Loucy (cell line): Measurements from ENCODE around the gene DNMT3B.

Source experiments
- H2AFZ ChIP-seq: fragments of 200-600 bp; sonication (generic); 2 replicates; pipeline ENCODE4 v1.6.0; 2016; ENCODE audit warnings: antibody characterized with exemption, mild to moderate bottlenecking, low read length, moderate library complexity
- H3F3A ChIP-seq: fragments of 200-600 bp; 2 replicates; pipeline ENCODE4 v1.6.0; 2016; ENCODE audit warnings: antibody characterized with exemption, low read depth, mild to moderate bottlenecking
- H3K27me3 ChIP-seq: fragments of 200-600 bp; sonication (generic); 2 replicates; pipeline ENCODE4 v1.6.1; 2014; ENCODE audit warnings: low read length, mild to moderate bottlenecking; ENCODE audit not compliant: insufficient read depth, poor library complexity, severe bottlenecking
- H3K36me3 ChIP-seq: fragments of 200-600 bp; sonication (generic); 2 replicates; pipeline ENCODE4 v1.6.1; 2016; ENCODE audit warnings: low read length; ENCODE audit not compliant: insufficient read depth
- H3K4me1 ChIP-seq: fragments of 200-600 bp; sonication (generic); 2 replicates; pipeline ENCODE4 v1.5.1; 2014; ENCODE audit warnings: low read length, mild to moderate bottlenecking; ENCODE audit not compliant: insufficient read depth, poor library complexity, severe bottlenecking
- H3K4me2 ChIP-seq: fragments of 200-600 bp; sonication (generic); 2 replicates; pipeline ENCODE4 v1.6.0; 2014; ENCODE audit warnings: antibody characterized with exemption, low read length, low read depth, mild to moderate bottlenecking; ENCODE audit not compliant: poor library complexity, severe bottlenecking
- H3K4me3 ChIP-seq: fragments of 200-600 bp; sonication (generic); 2 replicates; pipeline ENCODE4 v1.5.1; 2014; ENCODE audit warnings: low read length, mild to moderate bottlenecking, mixed read lengths; ENCODE audit not compliant: poor library complexity, severe bottlenecking
- H3K79me2 ChIP-seq: fragments of 200-600 bp; sonication (generic); 2 replicates; pipeline ENCODE4 v1.6.1; 2014; ENCODE audit warnings: low read length; ENCODE audit not compliant: insufficient read depth
- H3K9ac ChIP-seq: fragments of 200-600 bp; sonication (generic); 2 replicates; pipeline ENCODE4 v1.6.0; 2014; ENCODE audit warnings: mild to moderate bottlenecking, low read depth, low read length, moderate library complexity; ENCODE audit not compliant: poor library complexity, severe bottlenecking
- H3K9me2 ChIP-seq: fragments of 200-600 bp; sonication (generic); replicated peaks from 2 replicates; pipeline ENCODE4 v1.6.1; 2016; ENCODE audit warnings: low read depth, low read length, mixed read lengths
- H3K9me3 ChIP-seq: fragments of 200-600 bp; sonication (generic); 2 replicates; pipeline ENCODE4 v1.6.1; 2014; ENCODE audit warnings: mild to moderate bottlenecking, antibody characterized with exemption, low read length, low read depth; ENCODE audit not compliant: insufficient read depth
- H4K20me1 ChIP-seq: fragments of 200-600 bp; sonication (generic); 2 replicates; pipeline ENCODE4 v1.6.0; 2014; ENCODE audit warnings: antibody characterized with exemption, low read length, mild to moderate bottlenecking; ENCODE audit not compliant: insufficient read depth, poor library complexity, severe bottlenecking
- EZH2phosphoT487 ChIP-seq: fragments of 200-600 bp; IDR thresholded peaks from 2 replicates; pipeline ENCODE4 v1.6.1; 2018; ENCODE audit warnings: antibody characterized with exemption, mild to moderate bottlenecking, moderate library complexity, borderline replicate concordance
- TF ChIP-seq, protein P1 (sequence below): fragments of 200-600 bp; sonication (generic); conservative IDR thresholded peaks from 2 replicates; pipeline ENCODE4 v1.5.1; 2014; ENCODE audit warnings: mild to moderate bottlenecking, antibody characterized with exemption, low read length

The DNMT3B gene

DNA sequence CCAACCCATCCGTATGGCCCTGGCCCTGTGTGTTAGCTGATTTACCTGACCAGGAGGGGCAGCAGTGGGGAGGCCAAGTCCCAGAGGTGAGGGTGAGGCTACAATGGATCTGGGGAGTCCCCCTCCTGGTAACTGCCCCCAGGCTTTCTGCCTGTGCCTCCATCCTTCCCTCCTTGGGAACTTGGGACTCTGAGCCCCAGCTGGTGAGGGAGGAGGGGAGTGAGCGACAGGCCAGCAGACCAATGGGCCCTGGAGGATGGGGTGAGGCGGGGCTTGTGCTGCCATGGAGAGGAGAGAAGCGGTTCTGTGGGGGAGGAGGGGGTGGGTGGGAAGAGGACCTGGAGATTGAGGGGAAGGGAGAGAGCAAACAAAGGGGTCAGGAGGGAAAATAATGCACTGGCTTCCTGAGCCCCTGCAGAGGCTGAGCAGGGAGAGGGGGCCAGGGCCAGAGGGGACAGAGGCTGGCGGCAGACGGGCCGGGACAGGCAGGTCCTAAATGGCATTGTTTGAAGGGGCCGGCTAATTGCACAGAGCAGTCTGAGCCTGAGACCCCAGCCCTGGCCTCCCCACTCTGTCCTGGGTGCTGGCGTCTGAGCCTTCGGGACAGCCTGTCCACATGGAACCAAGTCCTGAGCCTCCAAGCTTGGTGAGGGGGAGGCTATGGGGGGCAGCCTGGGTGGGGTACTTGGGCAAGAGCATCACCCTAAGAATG is 17.5 kb downstream of the DNMT3B start:
- Histone ChIP-seq H3K27me3 (no peaks in the 10 kb centered on the region), H3F3A (peaks cover 5% of the 10 kb centered on the region; the same call in 1 of the 2 replicates), H3K4me2 (no peak overlapping the region), H2AFZ (no peak overlapping the region), H3K4me1 (peaks cover 38% of the 10 kb centered on the region), H3K79me2 (peaks cover 93% of the 10 kb centered on the region), H4K20me1 (peaks cover 60% of the 10 kb centered on the region), H3K36me3 (peaks cover 61% of the 10 kb centered on the region), H3K9ac (no peak overlapping the region), H3K4me3 (no peak overlapping the region), H3K9me3 (no peaks in the 10 kb centered on the region), H3K9me2 (no peaks in the 10 kb centered on the region)
- TF ChIP-seq, protein P1, sequence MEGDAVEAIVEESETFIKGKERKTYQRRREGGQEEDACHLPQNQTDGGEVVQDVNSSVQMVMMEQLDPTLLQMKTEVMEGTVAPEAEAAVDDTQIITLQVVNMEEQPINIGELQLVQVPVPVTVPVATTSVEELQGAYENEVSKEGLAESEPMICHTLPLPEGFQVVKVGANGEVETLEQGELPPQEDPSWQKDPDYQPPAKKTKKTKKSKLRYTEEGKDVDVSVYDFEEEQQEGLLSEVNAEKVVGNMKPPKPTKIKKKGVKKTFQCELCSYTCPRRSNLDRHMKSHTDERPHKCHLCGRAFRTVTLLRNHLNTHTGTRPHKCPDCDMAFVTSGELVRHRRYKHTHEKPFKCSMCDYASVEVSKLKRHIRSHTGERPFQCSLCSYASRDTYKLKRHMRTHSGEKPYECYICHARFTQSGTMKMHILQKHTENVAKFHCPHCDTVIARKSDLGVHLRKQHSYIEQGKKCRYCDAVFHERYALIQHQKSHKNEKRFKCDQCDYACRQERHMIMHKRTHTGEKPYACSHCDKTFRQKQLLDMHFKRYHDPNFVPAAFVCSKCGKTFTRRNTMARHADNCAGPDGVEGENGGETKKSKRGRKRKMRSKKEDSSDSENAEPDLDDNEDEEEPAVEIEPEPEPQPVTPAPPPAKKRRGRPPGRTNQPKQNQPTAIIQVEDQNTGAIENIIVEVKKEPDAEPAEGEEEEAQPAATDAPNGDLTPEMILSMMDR: no peak
- TF ChIP-seq EZH2phosphoT487: no peak

DNA sequence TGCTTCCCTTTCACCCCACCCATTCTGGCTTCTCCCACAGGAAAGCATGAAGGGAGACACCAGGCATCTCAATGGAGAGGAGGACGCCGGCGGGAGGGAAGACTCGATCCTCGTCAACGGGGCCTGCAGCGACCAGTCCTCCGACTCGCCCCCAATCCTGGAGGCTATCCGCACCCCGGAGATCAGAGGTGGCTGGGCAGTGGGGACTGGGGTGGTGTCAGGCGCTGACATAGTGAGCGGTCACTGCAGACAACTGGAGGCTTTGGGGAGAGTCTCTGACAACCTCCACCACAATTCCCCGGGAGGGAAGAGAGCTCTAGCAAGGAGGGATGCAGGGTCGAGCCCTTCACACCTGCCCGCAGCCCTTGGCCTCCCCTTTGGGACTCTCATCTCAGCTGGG is 18.1 kb downstream of the DNMT3B start:
- TF ChIP-seq, protein P1: no peak
- TF ChIP-seq EZH2phosphoT487: no peak
- H2AFZ ChIP-seq: no peak overlapping the region
- H3K27me3 ChIP-seq: no peaks in the 10 kb centered on the region
- peaks cover 36% of the 10 kb centered on the region for H3K4me1 ChIP-seq
- H4K20me1 ChIP-seq: peaks cover 54% of the 10 kb centered on the region
- H3K9me2 ChIP-seq: no peaks in the 10 kb centered on the region
- H3F3A ChIP-seq: peaks cover 5% of the 10 kb centered on the region; the same call in 1 of the 2 replicates
- peaks cover 89% of the 10 kb centered on the region for H3K79me2 ChIP-seq
- H3K4me3 ChIP-seq: no peak overlapping the region
- no peak overlapping the region for H3K9ac ChIP-seq
- H3K4me2 ChIP-seq: no peak overlapping the region
- H3K36me3 ChIP-seq: peaks cover 67% of the 10 kb centered on the region
- H3K9me3 ChIP-seq: no peaks in the 10 kb centered on the region

DNA sequence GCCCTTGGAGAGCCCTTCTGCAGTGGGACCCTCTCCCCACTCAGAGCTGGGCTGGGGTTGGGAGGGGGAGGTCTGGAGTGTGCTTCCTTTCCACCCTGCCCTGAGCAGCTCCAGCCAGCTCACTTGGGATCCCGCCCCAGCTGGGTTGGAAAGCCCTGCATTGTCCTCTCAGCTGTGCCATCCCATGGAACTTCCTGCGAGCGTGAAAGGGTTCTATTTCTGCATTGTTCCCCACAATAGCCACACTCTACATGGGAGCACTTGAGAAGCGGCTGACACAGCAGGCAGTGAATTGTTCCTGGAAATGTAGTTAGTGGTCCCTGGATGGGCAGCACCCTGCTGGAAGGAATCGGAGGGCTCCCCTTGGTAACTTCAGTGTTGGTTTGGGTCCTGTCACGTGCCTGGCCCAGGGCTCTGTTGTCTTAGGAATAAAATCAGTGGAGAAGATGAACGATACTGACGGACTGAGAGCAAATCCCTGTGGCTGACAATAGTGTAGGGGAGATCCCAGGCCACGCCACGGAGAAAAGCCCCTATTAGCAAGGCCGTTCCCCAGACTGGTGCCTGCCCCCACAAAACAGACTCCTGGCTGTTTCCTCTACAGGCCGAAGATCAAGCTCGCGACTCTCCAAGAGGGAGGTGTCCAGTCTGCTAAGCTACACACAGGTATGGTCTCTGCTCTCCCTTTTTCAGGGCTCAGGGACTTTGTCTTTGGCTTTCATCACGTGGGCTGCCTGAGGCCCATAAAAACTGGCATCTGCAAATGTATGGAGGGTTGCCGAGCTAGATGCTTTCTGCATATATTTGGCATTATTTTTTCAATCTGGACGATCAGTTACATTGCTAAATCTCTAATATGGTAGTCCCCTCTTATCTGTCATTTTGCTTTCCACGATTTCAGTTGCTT is 18.8 kb downstream of the DNMT3B start:
- TF ChIP-seq, protein P1: no peak
- no peak for TF ChIP-seq EZH2phosphoT487
- Histone ChIP-seq H3K4me2 (no peak overlapping the region), H3K4me3 (no peak overlapping the region), H3K79me2 (peaks cover 81% of the 10 kb centered on the region), H3K36me3 (peaks cover 74% of the 10 kb centered on the region), H3F3A (peaks cover 5% of the 10 kb centered on the region; the same call in 1 of the 2 replicates), H3K9me2 (no peaks in the 10 kb centered on the region), H3K9ac (no peak overlapping the region), H2AFZ (no peak overlapping the region), H3K27me3 (no peaks in the 10 kb centered on the region), H3K4me1 (peaks cover 28% of the 10 kb centered on the region), H3K9me3 (no peaks in the 10 kb centered on the region), H4K20me1 (peaks cover 49% of the 10 kb centered on the region)
